ENCODE results near the gene PER2.

- TF ChIP-seq, protein P1, sequence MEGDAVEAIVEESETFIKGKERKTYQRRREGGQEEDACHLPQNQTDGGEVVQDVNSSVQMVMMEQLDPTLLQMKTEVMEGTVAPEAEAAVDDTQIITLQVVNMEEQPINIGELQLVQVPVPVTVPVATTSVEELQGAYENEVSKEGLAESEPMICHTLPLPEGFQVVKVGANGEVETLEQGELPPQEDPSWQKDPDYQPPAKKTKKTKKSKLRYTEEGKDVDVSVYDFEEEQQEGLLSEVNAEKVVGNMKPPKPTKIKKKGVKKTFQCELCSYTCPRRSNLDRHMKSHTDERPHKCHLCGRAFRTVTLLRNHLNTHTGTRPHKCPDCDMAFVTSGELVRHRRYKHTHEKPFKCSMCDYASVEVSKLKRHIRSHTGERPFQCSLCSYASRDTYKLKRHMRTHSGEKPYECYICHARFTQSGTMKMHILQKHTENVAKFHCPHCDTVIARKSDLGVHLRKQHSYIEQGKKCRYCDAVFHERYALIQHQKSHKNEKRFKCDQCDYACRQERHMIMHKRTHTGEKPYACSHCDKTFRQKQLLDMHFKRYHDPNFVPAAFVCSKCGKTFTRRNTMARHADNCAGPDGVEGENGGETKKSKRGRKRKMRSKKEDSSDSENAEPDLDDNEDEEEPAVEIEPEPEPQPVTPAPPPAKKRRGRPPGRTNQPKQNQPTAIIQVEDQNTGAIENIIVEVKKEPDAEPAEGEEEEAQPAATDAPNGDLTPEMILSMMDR (IDR thresholded peaks at IDR 0.05), result no peak
- TF ChIP-seq POLR2A (IDR thresholded peaks at IDR 0.05), result no peak
Observed at GRCh38 chr2:238327751-238328150, 39.3 kb upstream of the PER2 start.

Measured in esophagus squamous epithelium (tissue), 4 donors.